Measurements from ENCODE around the gene KIAA2012.

KIAA2012 gene

DNA sequence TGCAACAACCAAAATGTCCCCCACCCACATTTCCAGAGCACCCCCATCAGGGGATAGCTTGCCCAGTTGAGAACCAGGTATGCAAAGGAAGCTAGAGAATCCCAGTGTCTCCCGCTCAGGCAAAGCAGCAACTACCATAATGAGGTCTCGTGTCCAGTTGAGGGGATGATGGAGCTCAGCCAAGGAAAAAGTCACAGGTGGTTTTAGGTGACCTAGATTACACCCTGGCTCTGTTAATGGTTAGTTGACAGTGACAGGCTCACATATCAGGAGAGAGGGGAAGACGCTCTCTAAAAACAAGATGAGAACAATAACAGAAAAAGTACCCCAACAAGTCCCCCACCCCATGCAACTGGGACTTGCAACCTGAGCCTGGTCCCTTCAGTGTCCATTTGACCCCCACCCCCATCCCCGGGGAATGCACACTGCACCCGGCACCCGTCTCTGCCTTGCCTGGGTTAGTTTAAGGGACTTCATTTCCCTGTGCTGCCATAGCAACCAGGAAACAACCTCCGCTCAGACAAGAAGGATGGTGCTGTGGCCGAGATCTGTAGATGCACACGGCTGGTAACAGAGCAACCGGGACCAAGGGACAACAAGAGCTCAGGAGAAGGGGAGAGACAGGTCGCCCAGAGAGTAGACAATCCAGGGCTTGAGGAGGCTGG, at the start of gene KIAA2012:
Gene KIAA2012, plus strand, starts transcription at position 519 of the 665 bp plus-strand sequence. CDS start 373 bp downstream, outside the sequence.
- no peak for DNase-seq (ENCODE audit: low read depth)

DNA sequence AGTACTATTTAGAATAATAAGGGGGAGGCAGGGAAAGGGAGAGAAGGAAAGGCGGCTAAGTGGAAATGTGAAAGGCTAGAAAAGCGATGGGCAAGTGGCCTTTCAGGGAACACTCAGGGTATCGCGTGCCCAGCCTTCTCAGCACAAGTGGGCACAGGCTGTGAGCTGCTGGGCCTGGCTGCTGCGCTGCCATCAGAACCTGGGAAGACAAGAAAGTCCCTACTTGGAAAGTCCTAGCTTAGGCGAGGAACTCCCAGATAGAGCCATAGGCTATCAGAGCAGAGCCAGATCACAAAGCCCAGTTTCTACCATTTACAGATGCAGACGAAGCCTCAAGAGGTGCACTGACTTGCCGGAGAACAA, 49.2 kb upstream of the KIAA2012 start:
- DNase-seq (ENCODE audit: low read depth) = no peak

- no peak for DNase-seq (ENCODE audit: low read depth)
Measured at GRCh38 chr2:202024871-202025270, 48.2 kb upstream of the KIAA2012 start.

DNA sequence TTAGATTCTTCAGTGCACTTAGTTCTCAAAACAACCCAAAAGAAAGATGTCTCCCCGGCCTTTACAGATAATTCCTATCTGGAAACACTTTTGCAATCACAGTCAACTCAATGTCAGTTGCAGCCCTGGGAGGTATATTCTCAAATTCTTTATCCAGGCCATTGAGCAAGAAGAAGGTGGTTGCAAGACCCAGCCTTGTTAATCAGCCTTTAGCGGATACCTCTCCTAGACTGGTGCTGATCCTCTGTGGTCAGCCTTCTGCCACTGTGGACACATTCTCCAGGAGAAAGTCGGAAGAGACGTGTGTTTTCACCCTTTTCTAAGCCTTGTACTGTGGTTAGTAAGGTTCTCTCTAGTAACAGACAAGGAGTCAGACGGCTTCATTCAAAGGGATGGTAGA, 47.2 kb upstream of the KIAA2012 start:
- no peak for DNase-seq (ENCODE audit: low read depth)

- no peak for DNase-seq (ENCODE audit: low read depth)
Measured at GRCh38 chr2:202026507-202026906, 46.5 kb upstream of the KIAA2012 start.

- DNase-seq (ENCODE audit: low read depth) = no peak
Measured at GRCh38 chr2:202030691-202031090, 42.4 kb upstream of the KIAA2012 start.

DNA sequence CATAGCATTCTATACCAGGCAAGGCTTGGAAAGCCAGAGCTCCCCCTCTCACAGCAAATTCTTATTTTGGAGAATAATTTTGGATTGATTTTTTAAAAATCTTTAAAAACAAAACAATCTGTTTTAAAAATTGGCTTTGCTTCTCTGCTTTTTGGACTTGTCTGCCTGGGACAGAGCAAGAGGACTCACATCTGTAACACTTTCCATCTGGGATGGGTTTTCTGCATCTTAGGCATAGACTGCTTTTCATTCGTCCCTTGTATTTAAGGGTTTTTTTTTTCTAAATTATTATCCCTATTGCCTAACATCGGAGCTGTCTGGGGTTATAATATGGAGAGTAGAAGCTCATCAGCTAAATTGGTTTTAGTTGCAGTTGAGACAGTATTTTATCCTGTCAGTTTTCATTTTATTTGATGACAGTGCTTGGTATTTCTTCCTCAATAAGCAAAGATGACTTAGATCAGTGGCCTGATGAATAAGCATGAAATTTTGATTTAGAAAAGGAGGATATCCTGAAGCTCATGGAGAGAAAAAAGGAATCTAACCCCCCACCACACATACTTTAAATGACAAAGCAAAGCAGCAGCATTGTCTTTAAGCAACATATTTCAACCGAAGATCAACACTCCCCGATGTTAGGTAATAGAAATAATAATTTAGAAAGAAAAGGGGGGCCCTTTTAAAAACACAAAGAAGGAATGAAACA, 41.7 kb upstream of the KIAA2012 start:
- DNase-seq (ENCODE audit: low read depth) = no peak

- DNase-seq (ENCODE audit: low read depth) = no peak
Measured at GRCh38 chr2:202032846-202033316, 40.2 kb upstream of the KIAA2012 start.

GRCh38 chr2:202033317-202034248, 39.5 kb upstream of the KIAA2012 start, which contains the start of gene FZD7:
TSS of gene FZD7 (plus strand) at chr2:202033855. CDS start at chr2:202034648, 793 bp downstream.
- peak; percentile 89 for DNase-seq (ENCODE audit: low read depth)

GRCh38 chr2:202034249-202035088, 38.6 kb upstream of the KIAA2012 start:
- DNase-seq (ENCODE audit: low read depth) = no peak

DNA sequence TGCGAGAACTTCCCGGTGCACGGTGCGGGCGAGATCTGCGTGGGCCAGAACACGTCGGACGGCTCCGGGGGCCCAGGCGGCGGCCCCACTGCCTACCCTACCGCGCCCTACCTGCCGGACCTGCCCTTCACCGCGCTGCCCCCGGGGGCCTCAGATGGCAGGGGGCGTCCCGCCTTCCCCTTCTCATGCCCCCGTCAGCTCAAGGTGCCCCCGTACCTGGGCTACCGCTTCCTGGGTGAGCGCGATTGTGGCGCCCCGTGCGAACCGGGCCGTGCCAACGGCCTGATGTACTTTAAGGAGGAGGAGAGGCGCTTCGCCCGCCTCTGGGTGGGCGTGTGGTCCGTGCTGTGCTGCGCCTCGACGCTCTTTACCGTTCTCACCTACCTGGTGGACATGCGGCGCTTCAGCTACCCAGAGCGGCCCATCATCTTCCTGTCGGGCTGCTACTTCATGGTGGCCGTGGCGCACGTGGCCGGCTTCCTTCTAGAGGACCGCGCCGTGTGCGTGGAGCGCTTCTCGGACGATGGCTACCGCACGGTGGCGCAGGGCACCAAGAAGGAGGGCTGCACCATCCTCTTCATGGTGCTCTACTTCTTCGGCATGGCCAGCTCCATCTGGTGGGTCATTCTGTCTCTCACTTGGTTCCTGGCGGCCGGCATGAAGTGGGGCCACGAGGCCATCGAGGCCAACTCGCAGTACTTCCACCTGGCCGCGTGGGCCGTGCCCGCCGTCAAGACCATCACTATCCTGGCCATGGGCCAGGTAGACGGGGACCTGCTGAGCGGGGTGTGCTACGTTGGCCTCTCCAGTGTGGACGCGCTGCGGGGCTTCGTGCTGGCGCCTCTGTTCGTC, 37.7 kb upstream of the KIAA2012 start:
- no peak for DNase-seq (ENCODE audit: low read depth)

DNA sequence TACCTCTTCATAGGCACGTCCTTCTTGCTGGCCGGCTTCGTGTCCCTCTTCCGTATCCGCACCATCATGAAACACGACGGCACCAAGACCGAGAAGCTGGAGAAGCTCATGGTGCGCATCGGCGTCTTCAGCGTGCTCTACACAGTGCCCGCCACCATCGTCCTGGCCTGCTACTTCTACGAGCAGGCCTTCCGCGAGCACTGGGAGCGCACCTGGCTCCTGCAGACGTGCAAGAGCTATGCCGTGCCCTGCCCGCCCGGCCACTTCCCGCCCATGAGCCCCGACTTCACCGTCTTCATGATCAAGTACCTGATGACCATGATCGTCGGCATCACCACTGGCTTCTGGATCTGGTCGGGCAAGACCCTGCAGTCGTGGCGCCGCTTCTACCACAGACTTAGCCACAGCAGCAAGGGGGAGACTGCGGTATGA, 37.1 kb upstream of the KIAA2012 start:
- no peak for DNase-seq (ENCODE audit: low read depth)

- DNase-seq (ENCODE audit: low read depth) = no peak
Measured at GRCh38 chr2:202036601-202037037, 36.4 kb upstream of the KIAA2012 start.

DNA sequence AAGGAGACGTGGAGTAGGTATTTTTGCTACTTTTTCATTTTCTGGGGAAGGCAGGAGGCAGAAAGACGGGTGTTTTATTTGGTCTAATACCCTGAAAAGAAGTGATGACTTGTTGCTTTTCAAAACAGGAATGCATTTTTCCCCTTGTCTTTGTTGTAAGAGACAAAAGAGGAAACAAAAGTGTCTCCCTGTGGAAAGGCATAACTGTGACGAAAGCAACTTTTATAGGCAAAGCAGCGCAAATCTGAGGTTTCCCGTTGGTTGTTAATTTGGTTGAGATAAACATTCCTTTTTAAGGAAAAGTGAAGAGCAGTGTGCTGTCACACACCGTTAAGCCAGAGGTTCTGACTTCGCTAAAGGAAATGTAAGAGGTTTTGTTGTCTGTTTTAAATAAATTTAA, 36.0 kb upstream of the KIAA2012 start:
- DNase-seq (ENCODE audit: low read depth) = no peak

DNA sequence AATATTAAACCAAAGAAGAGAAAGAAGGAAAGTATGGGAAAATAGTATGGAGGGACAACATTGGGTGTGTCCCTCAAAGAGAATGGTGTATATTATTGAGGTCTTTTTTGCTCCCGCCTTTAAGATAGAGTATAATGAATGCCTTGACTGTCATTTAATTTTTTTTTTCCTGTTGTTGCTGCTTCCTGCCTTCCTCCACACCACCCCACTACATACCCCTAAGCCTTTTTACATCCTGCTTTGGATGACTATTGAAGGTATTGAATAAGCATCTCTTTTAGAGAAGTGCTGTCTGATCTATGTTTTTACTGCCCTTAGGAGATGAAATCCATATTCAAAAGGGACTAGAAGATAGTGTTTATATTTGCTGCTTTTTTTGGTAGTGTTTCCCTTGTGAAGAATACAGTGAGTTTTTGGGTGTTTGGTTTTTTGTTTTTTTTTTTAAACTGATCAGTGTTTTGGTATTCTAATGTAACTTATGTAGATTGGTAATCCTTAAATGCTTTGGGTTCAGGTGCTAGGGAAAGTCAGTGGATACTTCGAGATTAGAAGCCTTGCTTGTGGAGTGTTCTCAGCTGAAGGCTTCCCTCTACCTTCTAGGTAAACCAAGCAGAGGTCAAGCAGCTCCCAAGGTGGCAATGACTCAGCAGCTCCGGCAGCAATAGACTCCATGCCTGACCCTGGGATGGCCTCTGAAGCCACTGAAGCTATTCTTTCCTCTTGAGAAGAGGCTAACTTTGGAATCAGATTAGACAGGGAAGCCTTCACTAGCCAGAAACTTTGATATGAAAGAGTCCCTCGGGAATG, 34.4 kb upstream of the KIAA2012 start:
- no peak for DNase-seq (ENCODE audit: low read depth)

GRCh38 chr2:202039278-202040078, 33.6 kb upstream of the KIAA2012 start:
- no peak for DNase-seq (ENCODE audit: low read depth)

- DNase-seq (ENCODE audit: low read depth) = no peak
Measured at GRCh38 chr2:202040079-202040844, 32.8 kb upstream of the KIAA2012 start.

DNA sequence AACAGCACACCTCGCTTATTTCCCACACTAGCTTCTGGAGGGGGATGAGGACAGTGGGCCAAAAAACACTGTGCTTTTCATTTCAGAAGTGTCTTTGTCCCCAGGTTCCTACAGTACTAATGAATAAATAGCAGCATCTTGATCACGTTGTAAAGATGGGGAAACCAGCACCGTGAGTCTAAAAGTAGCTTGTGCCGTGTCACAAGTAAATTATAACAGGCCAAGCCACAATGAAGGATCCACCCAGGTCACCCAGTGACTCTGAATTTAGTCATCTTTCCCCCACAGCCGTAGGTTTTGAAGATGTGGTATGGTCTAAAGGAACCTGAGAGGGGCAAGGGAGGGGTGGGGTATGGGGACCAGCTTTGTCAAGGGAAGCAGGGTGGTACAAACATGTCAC, 30.6 kb upstream of the KIAA2012 start:
- DNase-seq (ENCODE audit: low read depth) = no peak

Data from GM04504 (cell line).